K562 (cell line): ENCODE measurements around the gene FAM174C. TPM values are rescaled to one million over a fixed set of nuclear protein-coding genes. Genes with fewer than 3 reads are reported as not detected.

Experiments
- polyA plus RNA-seq, 8 experiments: library from polyadenylated mRNA; depleted of rRNA in 4 of 8; stranded (reverse) in 5 of 8; unstranded in 3 of 8; fragments of >200 nt; fragmentation: Nextera tagmentation in 2 of 8; fragmentation: Illumina TruSeq in 1 of 8; extraction: Ambion mirVana in 2 of 8; extraction: Trizol in 1 of 8; gene quantifications; 2 replicates each; pipeline versions ENCODE4 v1.2.1 to v1.2.3, GENCODE V29; 2011 to 2014; ENCODE audit warnings: inconsistent platforms in 1 of 8, missing spikeins in 1 of 8
- total RNA-seq, 7 experiments: library from RNA; depleted of rRNA in 6 of 7; stranded (reverse); fragments of >200 nt in 6 of 7; fragmentation: Illumina TruSeq in 2 of 7; extraction: Trizol in 2 of 7; gene quantifications; 2 replicates each; pipeline versions ENCODE4 v1.2.1 to v1.2.3, GENCODE V29; 2011 to 2021; ENCODE audit warnings: low replicate concordance in 1 of 7

Gene FAM174C
- total and polyA plus RNA-seq, 9 of the 15 experiments (the other 6 are each of a cell fraction or from before 2014, with no cell fraction given) = 0.66 to 89.6 (median 20.3) TPM

Other genes starting within 250 kb of the FAM174C start
Only the 7 nearest of the 22 such genes appear.
- 18.6 and 23.1 TPM in 2 replicates for gene SBNO2, start 101.3 kb upstream of the FAM174C start, total RNA-seq (2014; rRNA removed)
- gene SBNO2, start 101.3 kb upstream of the FAM174C start, total RNA-seq (2014; rRNA removed; fragmentation: Illumina TruSeq; extraction: Trizol) = 4.0 and 6.3 TPM in 2 replicates
- 6.7 and 7.8 TPM in 2 replicates for gene SBNO2, start 101.3 kb upstream of the FAM174C start, total RNA-seq (2015; rRNA removed; fragmentation: Illumina TruSeq; extraction: Trizol)
- gene SBNO2, start 101.3 kb upstream of the FAM174C start, total RNA-seq (2021) = 46.2 and 49.0 TPM in 2 replicates
- 6.7 and 9.3 TPM in 2 replicates for gene SBNO2, start 101.3 kb upstream of the FAM174C start, polyA plus RNA-seq (2011; rRNA removed)
- 5.2 and 13.0 TPM in 2 replicates for gene SBNO2, start 101.3 kb upstream of the FAM174C start, polyA plus RNA-seq (2014; fragmentation: Illumina TruSeq; extraction: Trizol)
- under 1 TPM; 0.01 to 0.04 TPM for gene SBNO2, start 101.3 kb upstream of the FAM174C start, polyA plus RNA-seq (2014; fragmentation: Nextera tagmentation; extraction: Ambion mirVana)
- 21.5 and 23.1 TPM in 2 replicates for gene SBNO2, start 101.3 kb upstream of the FAM174C start, polyA plus RNA-seq (2014; rRNA removed)
- 96.5 and 102 TPM in 2 replicates for gene STK11, start 69.8 kb upstream of the FAM174C start, total RNA-seq (2014; rRNA removed)
- gene STK11, start 69.8 kb upstream of the FAM174C start, total RNA-seq (2014; rRNA removed; fragmentation: Illumina TruSeq; extraction: Trizol) = 28.9 and 31.7 TPM in 2 replicates
- gene STK11, start 69.8 kb upstream of the FAM174C start, total RNA-seq (2015; rRNA removed; fragmentation: Illumina TruSeq; extraction: Trizol) = 40.6 and 43.2 TPM in 2 replicates
- 76.3 and 89.6 TPM in 2 replicates for gene STK11, start 69.8 kb upstream of the FAM174C start, total RNA-seq (2021)
- 31.2 and 34.3 TPM in 2 replicates for gene STK11, start 69.8 kb upstream of the FAM174C start, polyA plus RNA-seq (2011; rRNA removed)
- 22.0 and 39.1 TPM in 2 replicates for gene STK11, start 69.8 kb upstream of the FAM174C start, polyA plus RNA-seq (2014; fragmentation: Illumina TruSeq; extraction: Trizol)
- under 1 TPM; 0.15 to 1.00 TPM for gene STK11, start 69.8 kb upstream of the FAM174C start, polyA plus RNA-seq (2014; fragmentation: Nextera tagmentation; extraction: Ambion mirVana)
- 69.4 and 79.9 TPM in 2 replicates for gene STK11, start 69.8 kb upstream of the FAM174C start, polyA plus RNA-seq (2014; rRNA removed)
- 3.7 and 3.8 TPM in 2 replicates for gene CBARP, start 37.5 kb upstream of the FAM174C start, total RNA-seq (2014; rRNA removed)
- 0.18 TPM in 1 of 2 replicates, not detected in the other for gene CBARP, start 37.5 kb upstream of the FAM174C start, total RNA-seq (2014; rRNA removed; fragmentation: Illumina TruSeq; extraction: Trizol)
- gene CBARP, start 37.5 kb upstream of the FAM174C start, total RNA-seq (2015; rRNA removed; fragmentation: Illumina TruSeq; extraction: Trizol) = 1.3 and 1.4 TPM in 2 replicates
- gene CBARP, start 37.5 kb upstream of the FAM174C start, total RNA-seq (2021) = 6.6 and 8.9 TPM in 2 replicates
- 0.98 and 1.2 TPM in 2 replicates for gene CBARP, start 37.5 kb upstream of the FAM174C start, polyA plus RNA-seq (2011; rRNA removed)
- 0.25 and 2.3 TPM in 2 replicates for gene CBARP, start 37.5 kb upstream of the FAM174C start, polyA plus RNA-seq (2014; fragmentation: Illumina TruSeq; extraction: Trizol)
- gene CBARP, start 37.5 kb upstream of the FAM174C start, polyA plus RNA-seq (2014; fragmentation: Nextera tagmentation; extraction: Ambion mirVana) = under 1 TPM in 1 of 2 experiments, not detected in 1; 0.03 TPM
- gene CBARP, start 37.5 kb upstream of the FAM174C start, polyA plus RNA-seq (2014; rRNA removed) = 5.8 and 6.3 TPM in 2 replicates
- 135 and 145 TPM in 2 replicates for gene ATP5F1D, start 33.8 kb upstream of the FAM174C start, total RNA-seq (2014; rRNA removed)
- 3.9 and 4.6 TPM in 2 replicates for gene ATP5F1D, start 33.8 kb upstream of the FAM174C start, total RNA-seq (2014; rRNA removed; fragmentation: Illumina TruSeq; extraction: Trizol)
- gene ATP5F1D, start 33.8 kb upstream of the FAM174C start, total RNA-seq (2015; rRNA removed; fragmentation: Illumina TruSeq; extraction: Trizol) = 65.2 and 73.0 TPM in 2 replicates
- 409 and 434 TPM in 2 replicates for gene ATP5F1D, start 33.8 kb upstream of the FAM174C start, total RNA-seq (2021)
- gene ATP5F1D, start 33.8 kb upstream of the FAM174C start, polyA plus RNA-seq (2011; rRNA removed) = 36.8 and 58.7 TPM in 2 replicates
- 18.7 and 106 TPM in 2 replicates for gene ATP5F1D, start 33.8 kb upstream of the FAM174C start, polyA plus RNA-seq (2014; fragmentation: Illumina TruSeq; extraction: Trizol)
- gene ATP5F1D, start 33.8 kb upstream of the FAM174C start, polyA plus RNA-seq (2014; fragmentation: Nextera tagmentation; extraction: Ambion mirVana) = 10 to 100 TPM in 1 of 2 experiments, 1 to 10 TPM in 1; 9.7 to 23.3 TPM
- gene ATP5F1D, start 33.8 kb upstream of the FAM174C start, polyA plus RNA-seq (2014; rRNA removed) = 233 and 236 TPM in 2 replicates
- 13.5 and 20.8 TPM in 2 replicates for gene MIDN, start 26.9 kb upstream of the FAM174C start, total RNA-seq (2014; rRNA removed)
- 3.9 and 4.8 TPM in 2 replicates for gene MIDN, start 26.9 kb upstream of the FAM174C start, total RNA-seq (2014; rRNA removed; fragmentation: Illumina TruSeq; extraction: Trizol)
- 10.1 and 11.0 TPM in 2 replicates for gene MIDN, start 26.9 kb upstream of the FAM174C start, total RNA-seq (2015; rRNA removed; fragmentation: Illumina TruSeq; extraction: Trizol)
- 120 and 121 TPM in 2 replicates for gene MIDN, start 26.9 kb upstream of the FAM174C start, total RNA-seq (2021)
- 7.0 and 10.2 TPM in 2 replicates for gene MIDN, start 26.9 kb upstream of the FAM174C start, polyA plus RNA-seq (2011; rRNA removed)
- gene MIDN, start 26.9 kb upstream of the FAM174C start, polyA plus RNA-seq (2014; fragmentation: Illumina TruSeq; extraction: Trizol) = 20.5 and 38.3 TPM in 2 replicates
- 1 to 10 TPM in 1 of 2 experiments, under 1 TPM in 1; 0.17 to 1.5 TPM for gene MIDN, start 26.9 kb upstream of the FAM174C start, polyA plus RNA-seq (2014; fragmentation: Nextera tagmentation; extraction: Ambion mirVana)
- 41.3 and 44.6 TPM in 2 replicates for gene MIDN, start 26.9 kb upstream of the FAM174C start, polyA plus RNA-seq (2014; rRNA removed)
- 168 and 249 TPM in 2 replicates for gene CIRBP, start 6.2 kb upstream of the FAM174C start, total RNA-seq (2014; rRNA removed)
- 189 and 200 TPM in 2 replicates for gene CIRBP, start 6.2 kb upstream of the FAM174C start, total RNA-seq (2014; rRNA removed; fragmentation: Illumina TruSeq; extraction: Trizol)
- 176 and 206 TPM in 2 replicates for gene CIRBP, start 6.2 kb upstream of the FAM174C start, total RNA-seq (2015; rRNA removed; fragmentation: Illumina TruSeq; extraction: Trizol)
- gene CIRBP, start 6.2 kb upstream of the FAM174C start, total RNA-seq (2021) = 181 and 222 TPM in 2 replicates
- 124 and 166 TPM in 2 replicates for gene CIRBP, start 6.2 kb upstream of the FAM174C start, polyA plus RNA-seq (2011; rRNA removed)
- gene CIRBP, start 6.2 kb upstream of the FAM174C start, polyA plus RNA-seq (2014; fragmentation: Illumina TruSeq; extraction: Trizol) = 222 and 345 TPM in 2 replicates
- gene CIRBP, start 6.2 kb upstream of the FAM174C start, polyA plus RNA-seq (2014; fragmentation: Nextera tagmentation; extraction: Ambion mirVana) = 10 to 100 TPM; 20.5 to 21.4 TPM
- 306 and 327 TPM in 2 replicates for gene CIRBP, start 6.2 kb upstream of the FAM174C start, polyA plus RNA-seq (2014; rRNA removed)
- gene EFNA2, start 10.3 kb downstream of the FAM174C start, total RNA-seq (2014; rRNA removed) = 0.16 TPM in 1 of 2 replicates, not detected in the other
- not detected in 2 replicates for gene EFNA2, start 10.3 kb downstream of the FAM174C start, total RNA-seq (2014; rRNA removed; fragmentation: Illumina TruSeq; extraction: Trizol)
- not detected in 2 replicates for gene EFNA2, start 10.3 kb downstream of the FAM174C start, total RNA-seq (2015; rRNA removed; fragmentation: Illumina TruSeq; extraction: Trizol)
- gene EFNA2, start 10.3 kb downstream of the FAM174C start, total RNA-seq (2021) = 0.38 and 0.44 TPM in 2 replicates
- gene EFNA2, start 10.3 kb downstream of the FAM174C start, polyA plus RNA-seq (2011; rRNA removed) = 0.11 and 0.27 TPM in 2 replicates
- gene EFNA2, start 10.3 kb downstream of the FAM174C start, polyA plus RNA-seq (2014; fragmentation: Illumina TruSeq; extraction: Trizol) = not detected in 2 replicates
- not detected for gene EFNA2, start 10.3 kb downstream of the FAM174C start, polyA plus RNA-seq (2014; fragmentation: Nextera tagmentation; extraction: Ambion mirVana)
- gene EFNA2, start 10.3 kb downstream of the FAM174C start, polyA plus RNA-seq (2014; rRNA removed) = 0.12 and 0.15 TPM in 2 replicates